Stimulated activated effector memory CD8-positive, alpha-beta T cell treated with anti-CD3 and anti-CD28 coated beads, Interleukin-12 subunit alpha, Interleukin-12 subunit beta, amount 100 ng/mL, for 72 hours (primary cell): ENCODE measurements around the gene PHF2.
"Not testable (repeated sequence)": the region's sequence is repeated elsewhere in the genome, so short reads cannot be mapped to it uniquely, and the experiment has no call there.

Experiments
- ATAC-seq: fragments of 150-1000 bp; cut with Tn5 transposase; 2 replicates; pipeline ENCODE4 v1.10.0; 2021
- DNase-seq, 2 donors: peaks; one replicate each; pipeline ENCODE4 v3.0.0; 2021 to 2022; ENCODE audit warnings: low spot score in 2 of 2
- H3K27ac Mint-ChIP-seq: one replicate; pipeline ENCODE4 v1.8.0; 2022; ENCODE audit warnings: mild to moderate bottlenecking, mixed read lengths
- H3K36me3 Mint-ChIP-seq: one replicate; pipeline ENCODE4 v1.8.0; 2022; ENCODE audit warnings: mild to moderate bottlenecking, mixed read lengths
- H3K4me1 Mint-ChIP-seq: one replicate; pipeline ENCODE4 v1.8.0; 2022; ENCODE audit warnings: mixed read lengths
- H3K4me3 Mint-ChIP-seq: one replicate; pipeline ENCODE4 v1.8.0; 2022; ENCODE audit warnings: mild to moderate bottlenecking, mixed read lengths
- H3K9me3 Mint-ChIP-seq: one replicate; pipeline ENCODE4 v1.8.0; 2022; ENCODE audit warnings: mixed read lengths

Gene PHF2

DNA sequence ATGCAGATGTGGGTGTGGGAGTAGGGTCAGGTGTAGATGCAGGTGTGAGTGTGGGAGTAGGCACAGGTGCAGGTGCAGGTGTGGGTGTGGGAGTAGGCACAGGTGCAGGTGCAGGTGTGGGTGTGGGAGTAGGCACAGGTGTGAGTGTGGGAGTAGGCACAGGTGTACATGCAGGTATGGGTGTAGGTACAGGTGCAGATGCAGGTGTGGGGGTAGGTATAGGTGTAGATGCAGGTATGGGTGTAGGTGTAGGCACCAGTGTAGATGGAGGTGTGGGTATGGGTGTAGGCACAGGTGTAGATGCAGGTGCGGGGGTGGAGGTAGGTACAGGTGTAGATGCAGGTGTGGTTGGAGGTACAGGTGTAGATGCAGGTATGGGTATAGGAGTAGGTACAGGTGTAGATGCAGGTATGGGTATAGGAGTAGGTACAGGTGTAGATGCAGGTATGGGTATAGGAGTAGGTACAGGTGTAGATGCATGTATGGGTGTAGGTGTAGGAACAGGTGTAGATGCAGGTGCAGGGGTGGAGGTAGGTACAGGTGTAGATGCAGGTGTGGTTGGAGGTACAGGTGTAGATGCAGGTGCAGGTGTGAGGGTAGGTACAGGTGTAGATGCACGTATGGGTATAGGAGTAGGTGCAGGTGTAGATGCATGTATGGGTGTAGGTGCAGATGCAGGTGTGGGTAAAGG lies 96.1 kb downstream of the PHF2 start:
- H3K4me3 Mint-ChIP-seq, H3K9me3 Mint-ChIP-seq, ATAC-seq, DNase-seq, H3K27ac Mint-ChIP-seq: not testable (repeated sequence)
- Mint-ChIP-seq H3K36me3 (peaks cover 17% of the 10 kb centered on the region), H3K4me1 (peaks cover 13% of the 10 kb centered on the region)

DNA sequence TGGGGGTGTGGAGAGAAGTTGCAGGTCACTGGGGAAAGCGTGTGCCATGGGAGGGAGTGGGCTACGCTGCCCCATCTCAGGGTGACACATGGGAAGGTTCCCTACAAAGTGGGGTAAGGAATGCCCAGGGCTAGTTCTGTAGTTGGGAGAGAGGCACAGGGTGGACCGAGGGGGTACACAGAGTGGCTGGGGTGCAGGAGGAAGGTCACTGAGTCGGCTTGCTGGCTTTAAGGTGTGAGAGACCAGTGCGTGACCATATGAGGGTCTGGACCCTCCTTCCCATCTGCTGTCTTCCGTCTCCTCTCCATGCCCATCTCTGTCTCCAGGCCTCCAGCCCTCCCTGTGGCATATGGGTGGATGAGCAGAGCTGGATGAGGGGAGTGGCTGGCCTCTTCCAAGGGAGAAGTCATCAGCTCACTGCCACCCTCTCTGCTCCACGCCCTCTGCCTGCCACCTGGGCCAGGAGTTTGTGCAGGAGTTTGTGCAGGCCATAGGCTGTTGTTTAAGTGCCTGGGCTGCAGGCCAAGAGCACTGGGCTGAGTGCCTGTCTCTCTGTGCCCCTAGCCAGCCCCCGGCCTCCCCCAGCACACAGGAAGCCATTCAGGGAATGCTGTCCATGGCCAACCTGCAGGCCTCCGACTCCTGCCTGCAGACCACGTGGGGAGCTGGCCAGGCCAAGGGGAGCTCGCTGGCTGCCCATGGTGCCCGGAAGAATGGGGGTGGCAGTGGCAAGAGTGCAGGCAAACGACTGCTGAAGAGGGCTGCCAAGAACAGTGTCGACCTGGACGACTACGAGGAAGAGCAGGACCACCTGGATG lies 96.8 kb downstream of the PHF2 start:
- peaks cover 13% of the 10 kb centered on the region for H3K4me1 Mint-ChIP-seq
- peak; percentile 24 for ATAC-seq
- no peak overlapping the region for H3K4me3 Mint-ChIP-seq
- no peak overlapping the region for H3K27ac Mint-ChIP-seq
- no peaks in the 10 kb centered on the region for H3K9me3 Mint-ChIP-seq
- peaks cover 20% of the 10 kb centered on the region for H3K36me3 Mint-ChIP-seq
- no peak for DNase-seq

DNA sequence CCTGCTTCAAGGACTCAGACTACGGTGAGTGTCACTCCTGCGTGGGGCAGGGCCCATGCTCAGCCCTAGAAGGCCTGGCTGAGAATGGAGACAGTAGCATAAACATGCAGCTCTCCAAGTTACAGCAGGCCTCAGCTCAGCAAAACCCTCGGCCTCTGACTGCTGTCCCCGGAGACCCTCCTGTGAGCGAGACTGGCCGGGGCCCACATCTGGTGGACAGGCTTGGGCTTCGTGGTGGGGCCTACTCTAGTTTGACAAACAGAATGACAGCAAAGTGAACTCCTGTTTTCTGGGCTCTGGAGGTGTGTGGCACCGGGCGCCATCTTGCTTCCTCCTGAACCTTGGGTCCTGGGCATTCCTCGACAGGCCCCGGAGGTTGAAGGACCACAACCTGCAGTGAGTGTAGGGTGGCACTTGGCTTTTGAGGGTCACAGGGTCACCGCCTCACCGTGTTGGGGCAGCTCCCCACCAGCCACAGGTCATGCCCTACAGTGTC lies 97.5 kb downstream of the PHF2 start:
- Mint-ChIP-seq H3K9me3 (no peaks in the 10 kb centered on the region), H3K4me3 (no peak overlapping the region), H3K4me1 (peaks cover 13% of the 10 kb centered on the region), H3K36me3 (peaks cover 20% of the 10 kb centered on the region), H3K27ac (peak overlapping the region; percentile 14)
- no peak for ATAC-seq
- DNase-seq = no peak

DNA sequence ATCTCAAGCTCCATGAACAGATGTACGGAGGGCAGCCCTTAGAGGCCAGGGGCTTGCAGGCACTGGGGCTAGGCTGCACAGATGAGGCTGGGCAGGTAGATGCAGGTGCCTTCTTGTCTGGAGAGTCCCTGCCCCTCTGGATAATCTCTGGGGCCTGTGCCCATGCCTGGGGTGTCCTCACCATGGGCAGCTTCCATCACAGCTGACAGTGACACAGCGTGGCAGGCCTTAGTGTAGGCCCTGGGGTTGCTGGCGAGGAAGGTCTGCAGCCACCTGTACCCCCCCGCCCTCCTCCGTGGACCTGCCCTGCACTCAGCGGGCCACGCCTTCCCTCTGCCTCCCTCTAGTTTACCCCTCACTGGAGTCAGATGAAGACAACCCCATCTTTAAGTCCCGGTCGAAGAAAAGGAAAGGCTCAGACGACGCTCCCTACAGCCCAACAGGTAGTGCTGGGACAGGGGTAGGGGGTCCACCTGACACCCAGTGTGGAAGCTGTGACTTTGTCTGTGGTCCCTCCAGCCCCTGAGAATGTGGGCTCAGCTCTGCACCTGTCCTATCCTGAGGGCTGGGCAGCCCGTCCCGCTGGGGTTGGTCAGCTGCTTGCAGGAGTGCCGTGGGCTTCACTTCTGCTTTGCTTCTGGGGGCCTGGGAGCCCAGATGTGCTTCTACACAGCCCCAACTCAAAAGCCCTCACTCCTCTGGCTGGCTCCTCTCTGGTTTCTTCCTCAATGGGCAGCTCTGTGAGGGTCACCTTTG lies 98.4 kb downstream of the PHF2 start:
- Mint-ChIP-seq H3K36me3 (peaks cover 20% of the 10 kb centered on the region), H3K4me1 (peaks cover 10% of the 10 kb centered on the region), H3K9me3 (no peaks in the 10 kb centered on the region), H3K27ac (peak overlapping the region; percentile 14), H3K4me3 (no peak overlapping the region)
- no peak for ATAC-seq
- DNase-seq = no peak

DNA sequence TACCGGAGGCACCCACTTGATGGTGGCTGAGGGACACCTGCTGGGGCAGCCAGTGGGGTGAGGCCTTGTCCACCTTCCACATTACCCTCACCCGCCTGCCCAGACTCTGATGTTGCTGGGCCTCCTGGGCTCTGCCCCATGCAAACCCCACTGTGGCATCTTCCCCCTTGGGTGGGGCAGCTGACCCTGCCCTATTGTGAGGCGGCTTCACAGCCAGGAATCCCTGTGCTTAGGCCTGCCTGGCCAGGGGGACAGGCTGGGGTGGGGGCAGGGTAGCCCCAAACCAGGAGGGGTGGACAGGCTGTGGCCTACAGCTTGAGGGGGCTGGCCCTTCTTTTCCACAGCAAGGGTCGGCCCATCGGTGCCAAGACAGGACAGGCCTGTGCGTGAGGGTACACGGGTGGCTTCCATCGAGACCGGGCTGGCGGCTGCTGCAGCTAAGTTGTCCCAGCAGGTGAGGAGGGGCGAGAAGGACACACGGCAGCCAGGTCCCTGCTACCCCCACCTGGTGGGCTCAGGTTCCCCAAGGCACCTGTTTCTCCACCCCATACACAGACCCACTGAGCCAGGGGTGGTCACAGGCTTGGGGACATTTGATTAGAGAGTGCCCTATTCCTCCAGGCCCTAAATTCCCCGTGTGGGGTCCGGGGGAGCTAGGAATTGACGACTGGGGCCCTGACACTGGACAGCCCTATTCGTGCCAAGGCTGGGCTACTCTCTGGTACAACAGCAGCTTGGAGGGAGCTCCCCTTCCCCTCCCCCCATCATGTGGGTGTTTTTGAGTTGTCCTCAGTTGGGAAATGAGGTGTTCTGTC lies 99.2 kb downstream of the PHF2 start:
- no peak for ATAC-seq
- H3K36me3 Mint-ChIP-seq = peaks cover 17% of the 10 kb centered on the region
- H3K27ac Mint-ChIP-seq = peak overlapping the region; percentile 74
- H3K4me3 Mint-ChIP-seq = no peak overlapping the region
- no peaks in the 10 kb centered on the region for H3K9me3 Mint-ChIP-seq
- peaks cover 5% of the 10 kb centered on the region for H3K4me1 Mint-ChIP-seq
- DNase-seq = no peak

DNA sequence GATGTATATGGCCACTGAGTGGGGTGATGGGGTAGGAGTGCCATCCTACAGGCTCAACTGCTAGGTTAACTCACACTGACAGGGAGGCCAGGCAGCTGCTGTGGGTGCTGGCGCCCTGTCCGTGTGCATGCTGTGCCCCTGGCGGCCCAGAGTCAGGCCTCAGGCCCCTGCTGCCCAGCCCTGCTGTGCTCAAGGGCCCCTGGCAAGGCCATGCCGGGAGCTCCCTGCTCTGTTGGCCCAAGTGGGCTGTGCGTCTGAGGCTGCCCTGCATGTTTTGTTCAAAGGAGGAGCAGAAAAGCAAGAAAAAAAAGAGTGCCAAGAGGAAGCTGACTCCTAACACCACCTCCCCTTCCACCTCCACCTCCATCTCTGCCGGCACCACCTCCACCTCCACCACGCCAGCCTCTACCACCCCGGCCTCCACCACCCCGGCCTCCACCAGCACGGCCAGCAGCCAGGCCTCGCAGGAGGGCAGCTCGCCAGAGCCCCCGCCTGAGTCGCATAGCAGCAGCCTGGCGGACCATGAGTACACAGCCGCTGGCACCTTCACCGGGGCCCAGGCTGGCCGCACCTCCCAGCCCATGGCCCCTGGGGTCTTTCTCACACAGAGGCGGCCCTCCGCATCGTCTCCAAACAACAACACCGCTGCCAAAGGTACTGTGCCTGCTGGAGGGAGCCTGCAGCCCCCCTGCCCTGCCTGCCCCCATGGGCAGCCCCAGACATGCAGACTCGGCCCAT lies 100.1 kb downstream of the PHF2 start:
- peak overlapping the region; percentile 74 for H3K27ac Mint-ChIP-seq
- peaks cover under 1% of the 10 kb centered on the region for H3K4me1 Mint-ChIP-seq
- peaks cover 10% of the 10 kb centered on the region for H3K36me3 Mint-ChIP-seq
- H3K4me3 Mint-ChIP-seq = no peak overlapping the region
- ATAC-seq (no peak), DNase-seq (no peak)
- no peaks in the 10 kb centered on the region for H3K9me3 Mint-ChIP-seq

DNA sequence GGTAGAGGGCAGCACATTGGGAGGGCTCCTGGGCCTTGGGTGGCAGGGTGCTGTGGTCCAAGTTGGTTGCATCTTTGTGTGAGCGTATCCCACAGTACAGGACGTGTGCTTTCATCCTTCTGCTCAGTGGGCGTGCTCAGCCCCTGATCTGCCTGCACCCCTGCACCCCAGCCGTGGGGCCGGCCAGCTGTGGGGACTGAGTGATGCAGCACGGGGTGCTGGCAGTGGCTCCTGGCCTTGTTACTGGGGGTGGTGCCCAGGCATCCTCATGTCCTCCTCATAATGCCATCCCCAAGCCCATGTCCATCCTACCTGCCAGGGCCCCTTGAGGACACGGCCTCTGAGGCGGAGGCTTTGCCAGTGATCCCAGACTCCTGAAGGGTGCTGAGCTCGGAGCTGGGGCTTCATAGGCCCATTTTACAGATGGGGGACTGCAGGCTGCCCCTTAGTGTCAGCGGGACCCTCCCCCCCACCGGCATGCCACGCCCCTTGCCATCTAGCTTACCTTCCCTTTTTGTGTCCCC lies 100.7 kb downstream of the PHF2 start:
- no peak overlapping the region for H3K27ac Mint-ChIP-seq
- ATAC-seq (no peak), DNase-seq (no peak)
- no peak overlapping the region for H3K4me3 Mint-ChIP-seq
- H3K9me3 Mint-ChIP-seq = no peaks in the 10 kb centered on the region
- H3K4me1 Mint-ChIP-seq = peaks cover 6% of the 10 kb centered on the region
- H3K36me3 Mint-ChIP-seq = peaks cover 10% of the 10 kb centered on the region

DNA sequence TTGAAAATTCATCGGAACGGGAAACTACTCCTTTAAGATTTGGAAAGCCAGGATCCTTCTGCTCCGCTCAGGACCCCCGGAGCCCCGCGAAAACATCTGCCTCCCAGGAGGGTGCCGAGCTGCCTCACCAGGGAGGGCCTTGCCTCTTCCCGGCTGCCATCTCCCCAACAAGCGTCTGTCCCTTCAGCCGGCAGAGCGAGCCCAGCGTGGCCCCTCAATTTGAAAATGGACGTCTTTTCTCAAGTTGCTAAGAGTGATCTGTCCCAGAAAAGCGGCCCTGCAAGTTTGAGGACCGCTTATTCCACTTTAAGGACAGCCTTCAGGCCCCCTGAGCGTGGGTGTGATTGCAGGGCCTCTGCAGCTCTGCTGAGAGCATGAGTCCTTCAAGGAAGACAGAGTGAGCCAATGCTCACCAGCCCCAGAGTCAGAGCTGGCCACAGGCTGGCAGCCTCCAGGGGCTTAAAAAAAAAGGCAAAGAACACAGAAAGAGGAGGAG lies 101.3 kb downstream of the PHF2 start:
- no peaks in the 10 kb centered on the region for H3K9me3 Mint-ChIP-seq
- H3K36me3 Mint-ChIP-seq = peaks cover 10% of the 10 kb centered on the region
- ATAC-seq (no peak), DNase-seq (peak in 1 of 2 donors; percentile 46)
- no peak overlapping the region for H3K4me3 Mint-ChIP-seq
- peaks cover 8% of the 10 kb centered on the region for H3K4me1 Mint-ChIP-seq
- peak overlapping the region; percentile 64 for H3K27ac Mint-ChIP-seq

DNA sequence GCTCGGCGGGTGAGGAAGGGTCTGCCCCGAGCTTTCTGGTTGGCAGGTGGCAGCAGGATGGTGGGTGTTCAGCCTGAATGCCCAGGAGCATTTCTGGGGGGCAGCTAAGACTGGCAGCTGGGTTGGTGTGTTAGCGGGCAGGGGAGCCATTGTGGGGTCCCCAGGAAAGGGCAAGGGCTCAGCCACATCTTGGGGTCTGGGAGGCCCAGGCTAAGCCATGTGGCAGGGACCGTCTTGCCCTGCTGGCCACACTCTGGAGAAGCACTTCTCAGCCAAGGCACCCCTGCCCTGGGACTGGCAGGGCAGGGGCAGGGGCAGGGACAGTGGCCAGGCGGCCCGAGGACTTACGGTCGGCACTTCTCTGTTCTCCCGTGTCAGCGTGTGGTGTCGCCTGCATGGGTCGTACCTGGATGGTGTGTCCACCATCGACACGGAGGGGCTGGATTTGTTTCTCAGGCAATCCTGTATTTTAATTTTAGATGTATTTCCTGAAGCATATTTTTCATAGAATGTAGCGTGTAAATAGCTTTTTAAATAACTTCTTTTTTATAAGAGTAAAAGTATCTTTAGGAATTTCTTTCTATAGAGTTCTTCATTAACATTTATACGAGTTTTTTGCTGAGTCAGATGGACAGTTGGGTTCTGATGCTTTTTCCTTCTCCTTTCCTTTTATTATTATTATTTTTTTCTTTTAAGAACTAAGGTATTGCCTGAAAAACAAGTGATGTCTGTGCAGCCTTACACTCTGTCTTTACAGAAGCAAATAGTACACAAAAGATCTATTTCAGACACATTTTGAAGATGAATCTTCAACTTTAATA lies 102.0 kb downstream of the PHF2 start:
- DNase-seq = no peak
- peak overlapping the region; percentile 64 for H3K27ac Mint-ChIP-seq

DNA sequence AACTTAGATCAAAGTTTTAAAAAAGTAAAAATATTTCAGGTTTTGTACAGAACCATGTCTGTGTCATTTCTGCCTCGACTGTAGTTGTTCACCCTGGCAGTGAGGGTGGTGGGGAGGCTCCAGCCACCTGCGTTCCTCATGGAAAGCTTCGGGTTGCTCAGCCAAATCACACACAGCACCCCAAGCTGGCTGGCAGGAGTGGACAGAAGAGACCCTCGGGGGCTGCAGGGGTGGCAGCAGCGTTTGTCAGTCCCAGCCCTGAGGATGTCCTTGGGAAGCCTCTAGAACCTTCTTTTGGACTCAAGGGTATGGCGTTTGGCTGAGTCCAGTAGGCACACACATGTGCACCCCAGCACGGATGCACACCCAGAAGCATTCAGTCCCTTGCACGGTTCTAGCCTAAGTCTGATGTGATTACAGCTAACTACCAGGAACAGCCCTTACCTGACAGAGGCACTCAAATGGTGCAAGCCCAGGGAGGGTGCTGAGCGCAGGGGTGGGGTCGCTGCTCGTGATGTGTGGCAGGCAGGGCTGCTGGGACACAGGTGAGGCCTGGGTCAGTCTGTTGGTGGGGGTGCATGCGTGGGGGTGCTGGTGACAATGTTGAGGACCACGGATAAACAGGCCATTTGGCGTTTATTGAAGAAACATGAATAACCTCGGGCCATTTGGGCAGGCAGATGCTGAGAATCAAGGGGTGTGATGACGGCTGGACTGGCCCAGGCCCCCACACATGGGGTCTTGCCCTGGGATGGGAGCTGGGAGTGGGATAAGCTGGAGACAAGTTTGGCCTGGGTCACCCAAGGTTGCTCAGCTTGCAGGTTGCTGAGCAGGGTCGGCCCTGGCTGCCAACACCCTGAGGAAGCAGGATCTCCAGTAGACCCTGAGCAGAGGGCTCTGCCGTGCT lies 103.4 kb downstream of the PHF2 start:
- Mint-ChIP-seq H3K36me3 (peaks cover 10% of the 10 kb centered on the region), H3K4me1 (peaks cover 8% of the 10 kb centered on the region), H3K4me3 (no peak overlapping the region), H3K9me3 (no peaks in the 10 kb centered on the region), H3K27ac (no peak overlapping the region)
- ATAC-seq (no peak), DNase-seq (peak in 1 of 2 donors; percentile 44)

More for the DNA sequence above, 102.0 kb downstream of the PHF2 start:
- peaks cover 10% of the 10 kb centered on the region for H3K36me3 Mint-ChIP-seq
- H3K4me1 Mint-ChIP-seq = peaks cover 8% of the 10 kb centered on the region
- H3K4me3 Mint-ChIP-seq = no peak overlapping the region
- ATAC-seq = no peak
- H3K9me3 Mint-ChIP-seq = no peaks in the 10 kb centered on the region

DNA sequence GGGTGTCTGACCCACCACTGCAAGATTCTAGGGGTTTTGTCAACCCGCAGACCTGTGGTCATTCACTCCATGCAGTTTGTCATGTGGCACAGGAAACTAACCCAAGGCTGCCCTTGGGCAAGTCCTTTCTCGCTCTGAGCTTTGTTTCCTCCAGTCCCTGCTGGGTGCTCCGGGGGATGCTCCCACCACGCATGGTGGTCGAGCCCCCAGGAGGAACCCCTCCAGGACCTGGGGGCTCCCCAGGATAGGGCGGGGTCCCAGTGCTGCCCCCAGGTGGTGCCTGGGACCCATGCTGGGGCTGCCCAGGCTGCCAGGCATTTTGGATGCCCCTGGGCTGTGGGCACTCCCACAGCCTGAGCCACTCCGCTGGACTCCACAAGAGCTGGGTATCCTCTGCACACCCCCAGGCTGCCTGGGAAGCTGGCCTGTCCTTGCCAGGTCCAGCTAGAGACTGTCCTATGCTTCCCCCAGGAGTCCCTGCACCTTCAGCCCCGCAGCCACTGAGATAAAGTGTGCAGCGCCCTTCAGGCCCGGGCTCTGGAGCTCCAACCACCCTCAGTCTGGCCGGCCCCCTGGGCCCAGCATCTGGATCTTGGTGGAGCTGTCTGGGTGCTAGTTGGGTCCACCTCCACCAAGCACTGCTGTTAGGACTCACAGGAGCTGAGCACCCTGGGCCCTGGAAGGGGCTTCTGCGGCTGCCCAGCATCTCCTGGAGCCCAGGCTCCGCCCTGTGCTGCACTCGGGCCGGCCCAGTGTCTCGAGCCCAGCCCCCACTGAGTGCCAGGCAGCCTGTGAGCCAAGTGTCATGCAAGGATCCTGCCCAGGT lies 104.3 kb downstream of the PHF2 start:
- Mint-ChIP-seq H3K36me3 (peaks cover 10% of the 10 kb centered on the region), H3K9me3 (no peaks in the 10 kb centered on the region), H3K4me3 (no peak overlapping the region), H3K27ac (no peak overlapping the region), H3K4me1 (peaks cover 8% of the 10 kb centered on the region)
- DNase-seq = peak in 1 of 2 donors; percentile 43
- no peak for ATAC-seq
